BLaER1 treated with 17β-estradiol and CSF1 and Interleukin-3, amounts not matched to agents 10 nM and 100 nM (cell line): ENCODE data around the gene TMEM80.

Source experiments
- H3K27ac ChIP-seq, 11 experiments: shearing (Covaris generic); formaldehyde crosslinking; 2 replicates each; pipeline ENCODE4 v1.8.1; 2022
- H3K27me3 ChIP-seq, 11 experiments: shearing (Covaris generic); formaldehyde crosslinking; 2 replicates each; pipeline ENCODE4 v1.8.1; 2022
- H3K36me3 ChIP-seq, 11 experiments: shearing (Covaris generic); formaldehyde crosslinking; 2 replicates each; pipeline ENCODE4 v1.8.1; 2022
- H3K4me1 ChIP-seq, 10 experiments: shearing (Covaris generic); formaldehyde crosslinking; 2 replicates each; pipeline ENCODE4 v1.8.1; 2022
- H3K4me2 ChIP-seq, 11 experiments: shearing (Covaris generic); formaldehyde crosslinking; 2 replicates each; pipeline ENCODE4 v1.8.1; 2022
- H3K4me3 ChIP-seq, 10 experiments: shearing (Covaris generic); formaldehyde crosslinking; 2 replicates each; pipeline ENCODE4 v1.8.1; 2022
- H3K9ac ChIP-seq, 11 experiments: shearing (Covaris generic); formaldehyde crosslinking; 2 replicates each; pipeline ENCODE4 v1.8.1; 2022
- H3K9me3 ChIP-seq, 11 experiments: shearing (Covaris generic); formaldehyde crosslinking; replicated peaks in 1 of 11; 2 replicates each; pipeline ENCODE4 v1.8.1; 2022
- H4K20me1 ChIP-seq, 11 experiments: shearing (Covaris generic); formaldehyde crosslinking; 2 replicates each; pipeline ENCODE4 v1.8.1; 2022
- Cebpa-rat ChIP-seq, 11 experiments: shearing (Covaris generic); IDR thresholded peaks; 2 replicates each; pipeline ENCODE4 v1.8.1; 2022

Gene TMEM80

DNA sequence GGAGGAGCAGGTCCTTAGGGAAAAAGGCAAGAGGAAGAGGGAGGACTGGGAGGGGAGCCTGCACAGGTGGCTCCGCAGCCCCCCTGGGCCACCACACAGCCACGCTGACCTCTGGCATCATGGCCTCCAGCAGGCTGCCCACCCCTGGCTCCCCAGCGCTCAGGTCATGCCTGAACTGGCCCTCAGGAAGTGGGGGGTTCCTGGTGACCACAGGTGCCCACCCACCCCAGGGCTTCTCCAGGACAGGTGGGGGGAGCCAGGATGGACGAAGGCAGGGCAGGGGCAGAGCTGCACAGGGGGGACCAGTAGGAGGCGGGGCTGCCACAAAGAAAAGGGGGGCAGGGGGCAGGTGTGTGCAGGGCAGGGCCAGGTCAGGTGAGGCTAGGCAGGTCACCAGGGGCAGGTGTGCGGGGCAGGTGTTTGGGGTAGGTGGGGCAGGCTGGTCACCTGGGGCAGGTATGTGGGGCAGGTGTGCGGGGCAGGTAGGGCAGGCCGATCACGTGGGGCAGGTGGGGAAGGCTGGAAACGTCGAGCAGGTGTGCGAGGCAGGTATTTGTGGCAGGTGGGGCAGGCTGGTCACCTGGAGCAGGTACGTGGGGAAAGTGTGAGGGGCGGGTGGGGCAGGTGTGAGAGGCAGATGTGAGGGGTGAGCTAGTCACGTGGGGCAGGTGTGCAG, 1.6 kb upstream of the TMEM80 start:
- Histone ChIP-seq H3K27me3 (no peaks in the 10 kb centered on the region), H3K4me1 (peaks cover 58 to 82% (median 77%) of the 10 kb centered on the region in 10 experiments), H3K9ac (peak overlapping the region; percentile 53 to 100 (median 96)), H3K4me3 (peak overlapping the region; percentile 70 to 94 (median 88)), H3K36me3 (peaks cover 13 to 31% (median 22%) of the 10 kb centered on the region in 11 experiments; a peak in 21 of 22 replicates), H3K9me3 (no peaks in the 10 kb centered on the region), H3K27ac (peak overlapping the region; percentile 27 to 100 (median 61); a peak in 20 of 22 replicates), H3K4me2 (peak overlapping the region; percentile 98 to 100 (median 100)), H4K20me1 (peaks cover 25 to 64% (median 47%) of the 10 kb centered on the region in 11 experiments)
- no peak for TF ChIP-seq Cebpa-rat (IDR thresholded peaks at IDR 0.05)

GRCh38 chr11:694563-695287, 891 bp upstream of the TMEM80 start, which contains the start of gene DEAF1:
TSS of gene DEAF1 (minus strand) at chr11:695222. CDS start at chr11:695047, 175 bp downstream.
- peak within 1 kb of the TSS; percentile 95 to 100 (median 99) for H3K9ac ChIP-seq
- peaks cover 6 to 31% (median 15%) of the 10 kb centered on the region in 11 experiments; a peak in 20 of 22 replicates for H3K36me3 ChIP-seq
- peak within 1 kb of the TSS; percentile 70 to 94 (median 88) for H3K4me3 ChIP-seq
- H3K27ac ChIP-seq = peak within 1 kb of the TSS; percentile 97 to 100 (median 100)
- peak within 1 kb of the TSS; percentile 98 to 100 (median 100) for H3K4me2 ChIP-seq
- no peak for TF ChIP-seq Cebpa-rat (IDR thresholded peaks at IDR 0.05)
- H3K9me3 ChIP-seq = no peaks in the 10 kb centered on the region
- peaks cover 25 to 64% (median 42%) of the 10 kb centered on the region in 11 experiments for H4K20me1 ChIP-seq
- H3K27me3 ChIP-seq = no peaks in the 10 kb centered on the region
- H3K4me1 ChIP-seq = peaks cover 65 to 82% (median 77%) of the 10 kb centered on the region in 10 experiments

- H3K4me3 ChIP-seq = peak overlapping the region; percentile 70 to 94 (median 88)
- H3K27ac ChIP-seq = peak overlapping the region; percentile 97 to 100 (median 100)
- H3K36me3 ChIP-seq = peaks cover 4 to 30% (median 12%) of the 10 kb centered on the region in 11 experiments; a peak in 14 of 22 replicates
- peak overlapping the region; percentile 95 to 100 (median 99) for H3K9ac ChIP-seq
- H4K20me1 ChIP-seq = peaks cover 25 to 65% (median 41%) of the 10 kb centered on the region in 11 experiments
- H3K4me2 ChIP-seq = peak overlapping the region; percentile 15 to 89 (median 49); a peak in 15 of 22 replicates
- H3K4me1 ChIP-seq = peaks cover 70 to 84% (median 79%) of the 10 kb centered on the region in 10 experiments
- H3K9me3 ChIP-seq = no peaks in the 10 kb centered on the region
- no peaks in the 10 kb centered on the region for H3K27me3 ChIP-seq
- TF ChIP-seq Cebpa-rat (IDR thresholded peaks at IDR 0.05) = no peak
Measured at GRCh38 chr11:695288-695537, 403 bp upstream of the TMEM80 start.

DNA sequence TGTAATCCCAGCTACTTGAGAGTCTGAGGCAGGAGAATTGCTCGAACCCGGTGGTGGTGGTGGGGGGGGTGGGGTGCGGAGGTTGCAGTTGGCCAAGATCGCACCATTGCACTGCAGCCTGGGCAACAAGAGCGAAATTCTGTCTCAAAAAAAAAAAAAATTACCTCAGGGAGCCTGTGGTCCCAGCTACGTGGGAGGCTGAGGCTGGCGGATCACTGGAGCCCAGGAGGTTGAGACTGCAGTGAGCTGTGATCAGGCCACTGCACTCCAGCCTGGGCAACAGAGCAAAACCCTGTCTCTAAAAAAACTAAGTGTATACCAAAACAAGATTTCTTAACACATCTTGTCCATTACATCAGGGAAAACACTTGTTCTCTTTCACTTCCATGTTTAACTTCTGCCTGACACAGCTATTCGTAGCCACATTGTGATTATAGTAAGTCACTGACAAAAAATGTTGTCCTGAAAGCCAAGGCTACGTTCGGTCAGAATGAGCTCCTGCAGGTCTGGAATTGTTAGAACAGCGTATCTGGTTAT, 1.4 kb downstream of the TMEM80 start:
- Histone ChIP-seq H3K36me3 (peaks cover 5 to 28% (median 6%) of the 10 kb centered on the region in 11 experiments), H3K4me3 (peak overlapping the region; percentile 70 to 94 (median 88); a peak in 19 of 20 replicates), H3K4me1 (peaks cover 73 to 86% (median 81%) of the 10 kb centered on the region in 10 experiments), H3K4me2 (peak overlapping the region; percentile 72 to 97 (median 89)), H3K27ac (peak overlapping the region; percentile 97 to 100 (median 100)), H4K20me1 (peaks cover 11 to 58% (median 24%) of the 10 kb centered on the region in 11 experiments; a peak in 21 of 22 replicates), H3K27me3 (no peaks in the 10 kb centered on the region), H3K9me3 (peaks cover 0 to 7% (median 0%) of the 10 kb centered on the region in 11 experiments; a peak in 8 of 22 replicates), H3K9ac (peak overlapping the region; percentile 95 to 100 (median 99))
- peak in 5 of 11 experiments; percentile 9 to 45 (median 40); a peak in 3 of 22 replicates for TF ChIP-seq Cebpa-rat (IDR thresholded peaks at IDR 0.05)

GRCh38 chr11:697811-698311, 2.2 kb downstream of the TMEM80 start:
- H3K27me3 ChIP-seq = no peaks in the 10 kb centered on the region
- H3K36me3 ChIP-seq = peaks cover 9 to 35% (median 14%) of the 10 kb centered on the region in 11 experiments
- no peak for TF ChIP-seq Cebpa-rat (IDR thresholded peaks at IDR 0.05)
- H3K27ac ChIP-seq = peak overlapping the region; percentile 97 to 100 (median 100)
- H3K4me3 ChIP-seq = peak overlapping the region in 8 of 10 experiments; percentile 8 to 94 (median 80); a peak in 9 of 20 replicates
- peaks cover 0 to 10% (median 0%) of the 10 kb centered on the region in 11 experiments; a peak in 8 of 22 replicates for H3K9me3 ChIP-seq
- peaks cover 73 to 85% (median 78%) of the 10 kb centered on the region in 10 experiments for H3K4me1 ChIP-seq
- peaks cover 5 to 55% (median 16%) of the 10 kb centered on the region in 11 experiments; a peak in 19 of 22 replicates for H4K20me1 ChIP-seq
- peak overlapping the region; percentile 72 to 97 (median 89) for H3K4me2 ChIP-seq
- peak overlapping the region; percentile 95 to 100 (median 99) for H3K9ac ChIP-seq

DNA sequence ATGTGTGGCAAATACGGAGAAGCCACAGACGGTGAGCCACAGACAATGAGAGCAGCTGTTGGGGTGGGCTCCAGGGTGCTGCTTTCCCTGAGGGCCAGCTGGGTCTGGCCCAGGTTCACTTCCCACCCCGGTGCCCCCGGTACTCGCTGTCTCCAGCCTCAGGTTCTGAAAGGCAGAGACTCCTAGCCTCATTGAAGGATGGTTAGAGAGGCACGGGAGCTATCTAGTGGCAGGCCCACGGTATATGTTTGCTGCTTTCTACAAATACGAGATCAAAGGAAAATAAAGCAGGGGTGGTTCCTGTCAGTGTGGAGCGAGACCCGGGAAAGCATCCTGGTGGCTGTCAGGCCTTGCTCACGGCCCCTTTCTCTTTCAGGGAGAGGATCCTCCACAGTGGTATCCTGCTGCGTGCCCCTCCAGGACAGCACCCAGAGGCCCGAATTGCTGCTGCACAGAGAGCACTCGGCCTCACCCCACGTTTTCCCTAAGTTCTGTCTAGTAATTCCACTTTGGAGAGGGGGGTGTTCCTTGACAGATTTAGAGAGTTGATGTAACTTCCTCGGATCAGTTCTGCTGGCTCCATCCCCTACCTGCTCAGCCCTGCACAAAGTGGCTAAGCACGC, 3.0 kb downstream of the TMEM80 start:
- H4K20me1 ChIP-seq = peaks cover 0 to 55% (median 14%) of the 10 kb centered on the region in 11 experiments; a peak in 13 of 22 replicates
- peaks cover 68 to 80% (median 76%) of the 10 kb centered on the region in 10 experiments for H3K4me1 ChIP-seq
- H3K36me3 ChIP-seq = peaks cover 9 to 42% (median 21%) of the 10 kb centered on the region in 11 experiments
- H3K27ac ChIP-seq = peak overlapping the region; percentile 97 to 100 (median 100); a peak in 21 of 22 replicates
- TF ChIP-seq Cebpa-rat (IDR thresholded peaks at IDR 0.05) = no peak
- H3K27me3 ChIP-seq = no peaks in the 10 kb centered on the region
- H3K9ac ChIP-seq = peak overlapping the region; percentile 95 to 100 (median 99)
- peaks cover 0 to 10% (median 0%) of the 10 kb centered on the region in 11 experiments; a peak in 8 of 22 replicates for H3K9me3 ChIP-seq
- peak overlapping the region in 5 of 10 experiments; percentile 8 to 94 (median 73); a peak in 6 of 20 replicates for H3K4me3 ChIP-seq
- H3K4me2 ChIP-seq = peak overlapping the region; percentile 72 to 97 (median 89)

DNA sequence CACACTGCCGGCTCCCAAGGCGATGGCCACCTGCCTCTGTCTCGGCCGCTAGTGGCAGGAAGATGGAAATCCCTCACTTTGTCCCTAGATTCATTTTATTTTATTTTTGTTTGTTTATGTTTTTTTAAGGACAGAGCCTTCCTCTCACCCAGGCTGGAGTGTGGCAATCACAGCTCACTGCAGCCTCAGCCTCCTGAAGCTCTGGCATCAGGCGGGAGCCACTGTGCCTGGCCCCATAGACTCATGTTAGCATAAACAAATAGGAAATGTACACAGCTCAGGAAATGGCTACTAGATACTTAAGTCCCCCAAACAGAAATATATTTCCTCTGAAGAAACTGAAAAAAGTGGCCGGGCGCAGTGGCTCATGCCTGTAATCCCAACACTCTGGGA, 3.5 kb downstream of the TMEM80 start:
- peaks cover 0 to 52% (median 14%) of the 10 kb centered on the region in 11 experiments; a peak in 12 of 22 replicates for H4K20me1 ChIP-seq
- H3K27me3 ChIP-seq = peaks cover 0 to 2% (median 0%) of the 10 kb centered on the region in 11 experiments; a peak in 2 of 22 replicates
- peak overlapping the region; percentile 72 to 97 (median 89) for H3K4me2 ChIP-seq
- no peak for TF ChIP-seq Cebpa-rat (IDR thresholded peaks at IDR 0.05)
- H3K9ac ChIP-seq = peak overlapping the region; percentile 95 to 100 (median 99); a peak in 17 of 22 replicates
- peaks cover 0 to 10% (median 0%) of the 10 kb centered on the region in 11 experiments; a peak in 8 of 22 replicates for H3K9me3 ChIP-seq
- H3K4me3 ChIP-seq = peak overlapping the region in 2 of 10 experiments; percentile 8 to 94; a peak in 2 of 20 replicates
- H3K27ac ChIP-seq = peak overlapping the region in 10 of 11 experiments; percentile 97 to 100 (median 100); a peak in 20 of 22 replicates
- H3K4me1 ChIP-seq = peaks cover 63 to 74% (median 71%) of the 10 kb centered on the region in 10 experiments
- peaks cover 9 to 43% (median 21%) of the 10 kb centered on the region in 11 experiments for H3K36me3 ChIP-seq
